GM21367 (cell line): ENCODE data around the gene RNF149.
"Not testable (repeated sequence)": the region's sequence is repeated elsewhere in the genome, so short reads cannot be mapped to it uniquely, and the experiment has no call there.

Experiments used
- ATAC-seq: cut with Tn5 transposase; IDR thresholded peaks from one replicate; pipeline ENCODE4 v1.9.1; 2021; ENCODE audit not compliant: unreplicated experiment

Gene RNF149, protein sequence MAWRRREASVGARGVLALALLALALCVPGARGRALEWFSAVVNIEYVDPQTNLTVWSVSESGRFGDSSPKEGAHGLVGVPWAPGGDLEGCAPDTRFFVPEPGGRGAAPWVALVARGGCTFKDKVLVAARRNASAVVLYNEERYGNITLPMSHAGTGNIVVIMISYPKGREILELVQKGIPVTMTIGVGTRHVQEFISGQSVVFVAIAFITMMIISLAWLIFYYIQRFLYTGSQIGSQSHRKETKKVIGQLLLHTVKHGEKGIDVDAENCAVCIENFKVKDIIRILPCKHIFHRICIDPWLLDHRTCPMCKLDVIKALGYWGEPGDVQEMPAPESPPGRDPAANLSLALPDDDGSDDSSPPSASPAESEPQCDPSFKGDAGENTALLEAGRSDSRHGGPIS

DNA sequence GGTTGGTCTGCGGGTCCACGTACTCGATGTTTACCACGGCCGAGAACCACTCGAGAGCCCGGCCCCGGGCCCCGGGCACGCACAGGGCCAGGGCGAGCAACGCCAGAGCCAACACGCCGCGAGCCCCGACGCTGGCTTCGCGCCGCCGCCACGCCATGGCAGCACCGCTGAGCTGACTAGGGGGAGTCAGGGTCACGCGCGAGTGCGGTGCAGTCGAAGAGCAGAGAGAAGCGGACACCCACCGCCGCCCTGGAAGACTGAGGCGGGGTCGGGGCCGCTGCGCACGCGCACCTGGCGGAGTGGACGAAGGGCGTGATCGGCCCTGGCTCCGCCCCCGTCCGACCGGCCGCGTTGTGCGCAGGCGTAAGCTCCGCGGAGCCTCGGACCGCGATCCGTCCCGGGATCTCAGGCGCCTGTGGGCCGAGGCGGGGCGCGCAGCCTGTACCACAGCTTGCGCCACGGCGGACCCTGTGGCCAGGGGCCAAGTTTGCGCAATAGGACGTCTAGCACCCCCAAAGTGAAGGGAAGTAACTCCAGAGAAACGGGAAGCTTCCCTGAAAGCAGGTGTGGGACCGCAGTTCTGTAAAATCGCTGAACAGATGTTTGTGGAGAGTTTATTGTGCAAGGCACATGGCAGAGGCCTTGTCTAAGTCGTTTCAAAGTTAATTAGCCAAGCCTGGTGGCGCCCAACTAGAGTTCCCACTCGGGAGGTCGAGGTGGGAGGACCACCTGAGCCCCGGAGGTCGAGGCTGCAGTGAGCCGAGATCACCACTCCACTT is at the start of gene RNF149:
Gene RNF149, minus strand, starts transcription at position 270 of the 779 bp plus-strand sequence. Its CDS starts 113 bp downstream, at position 157.
- ATAC-seq, result peak; percentile 51

DNA sequence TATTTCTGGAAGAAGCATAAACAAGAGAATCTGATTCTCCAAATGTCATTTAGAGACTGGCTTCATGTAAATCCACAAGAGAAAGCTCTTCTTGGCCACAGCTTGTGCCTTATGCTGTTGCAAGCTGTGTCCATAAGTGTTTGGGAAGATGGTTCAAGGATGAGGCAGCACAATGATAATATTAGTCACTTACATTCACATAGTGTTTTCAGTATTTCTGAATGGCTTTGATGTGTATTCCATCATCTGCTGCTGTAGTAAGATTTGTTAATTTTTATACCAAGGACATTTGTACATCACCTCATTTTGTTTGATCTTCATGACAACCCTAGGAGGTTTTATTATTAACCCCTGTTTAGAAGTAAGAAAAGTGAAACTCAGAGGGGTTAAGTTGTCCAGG is 48.9 kb upstream of the RNF149 start:
- no peak for ATAC-seq

DNA sequence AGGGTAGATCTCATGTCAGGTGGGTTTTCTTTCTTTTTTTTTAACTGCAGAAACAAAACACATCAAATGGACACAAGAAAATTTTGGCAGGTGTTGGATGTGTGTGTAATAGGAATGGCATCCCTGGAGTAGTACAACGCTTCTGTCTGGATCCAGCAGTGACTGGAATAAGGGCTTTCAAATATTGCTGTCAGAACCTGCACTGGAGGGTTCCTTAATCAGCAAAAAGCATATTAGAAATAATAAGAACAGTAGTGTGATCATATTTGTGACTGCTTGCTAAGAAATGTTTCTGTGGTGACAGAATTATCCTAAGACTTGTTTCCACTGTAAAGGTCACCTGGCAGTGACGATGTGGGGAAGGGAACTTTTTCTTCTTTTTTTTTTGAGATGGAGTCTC is 48.0 kb upstream of the RNF149 start:
- ATAC-seq, result no peak

DNA sequence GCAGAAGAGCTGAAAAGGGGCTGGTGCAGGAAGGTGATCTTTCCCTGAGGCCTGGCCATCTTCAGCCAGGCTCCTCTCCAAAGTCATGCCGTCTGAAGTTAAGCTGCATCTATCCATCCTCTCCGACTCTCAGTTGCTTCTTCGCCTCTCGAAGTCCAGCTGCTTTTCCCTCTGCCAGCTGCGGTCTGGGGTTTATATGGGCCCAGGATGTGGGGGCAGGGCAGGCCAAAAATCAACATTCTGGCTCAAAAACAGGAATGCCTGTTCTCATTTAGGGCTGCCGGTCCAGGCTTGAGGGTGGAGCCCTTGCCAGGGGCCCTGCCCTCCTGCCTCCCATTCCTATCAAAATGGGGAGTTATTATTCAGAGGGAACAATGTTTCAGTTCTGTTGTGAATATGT is 47.6 kb upstream of the RNF149 start:
- no peak for ATAC-seq

DNA sequence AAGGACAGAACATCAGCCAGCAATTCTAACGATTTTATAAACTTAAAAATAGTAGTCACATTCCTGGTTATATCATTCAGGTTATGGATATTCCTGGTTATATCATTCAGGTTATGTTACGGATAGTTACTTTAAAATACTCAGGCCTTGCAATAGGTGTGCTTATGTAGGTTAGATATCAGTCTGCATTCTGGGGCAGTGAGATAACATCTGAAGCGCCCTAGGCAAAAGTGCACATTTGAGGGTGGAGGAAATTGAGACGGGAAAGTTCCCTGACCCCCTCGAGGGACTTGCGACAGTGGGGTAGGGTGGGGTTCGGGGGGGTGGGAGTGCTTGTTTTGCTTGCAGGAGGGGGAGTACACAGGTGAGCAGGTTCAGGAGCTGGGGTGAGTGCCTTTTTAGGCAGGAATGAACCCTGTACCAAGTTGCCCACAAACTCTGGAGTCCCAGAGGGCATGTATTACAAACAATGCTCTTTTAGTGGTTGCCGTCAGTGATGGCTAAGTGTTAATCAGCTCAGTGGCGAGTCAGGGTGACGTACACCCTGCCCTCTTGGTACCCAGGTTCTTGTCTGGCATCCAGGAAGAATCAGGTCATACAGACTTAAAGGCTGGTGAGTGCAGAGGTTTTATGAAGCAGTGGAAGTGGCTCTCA is 47.0 kb upstream of the RNF149 start:
- ATAC-seq, result no peak

DNA sequence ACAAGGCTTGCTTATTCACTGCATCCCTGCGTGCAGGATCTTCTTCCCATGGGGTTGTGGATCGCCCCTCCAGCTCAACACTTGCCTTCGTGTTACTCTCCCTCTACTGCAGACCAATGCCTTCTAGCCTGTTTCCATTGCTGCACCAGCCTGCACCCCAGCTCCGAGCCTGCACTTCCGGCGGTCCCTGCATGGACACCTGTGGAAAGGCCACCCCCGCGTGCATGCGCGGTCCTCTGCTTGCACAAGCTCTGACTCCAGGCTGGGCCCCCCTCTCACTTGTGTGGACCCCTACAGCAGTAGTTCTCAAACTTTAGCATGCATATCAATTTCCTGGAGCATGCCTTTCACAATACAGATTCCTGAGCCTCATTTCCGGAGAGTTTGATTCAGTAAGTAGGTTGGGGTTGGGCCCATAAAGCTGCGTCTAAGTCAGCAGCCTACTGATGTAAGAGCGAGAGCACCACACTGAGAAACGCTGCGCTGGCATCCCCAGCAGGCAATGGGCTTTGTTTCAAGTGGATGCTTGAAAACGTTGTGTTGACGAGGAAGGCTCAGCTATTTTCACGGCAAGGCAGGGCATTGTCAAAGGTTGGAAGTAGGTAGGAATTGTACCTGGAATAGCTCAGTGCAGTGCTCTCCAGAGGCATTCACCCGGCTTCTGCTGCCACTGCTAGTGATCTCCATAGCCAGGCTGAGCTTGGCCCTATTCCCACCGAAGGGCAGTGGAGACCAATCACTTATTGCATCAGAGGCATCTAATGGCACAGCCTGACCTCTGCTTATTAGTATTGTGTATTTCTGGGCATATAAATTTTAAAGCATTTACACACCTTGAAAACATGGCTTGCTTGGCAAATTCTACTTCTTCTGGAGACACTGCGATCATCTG is 46.2 kb upstream of the RNF149 start:
- ATAC-seq, result no peak

DNA sequence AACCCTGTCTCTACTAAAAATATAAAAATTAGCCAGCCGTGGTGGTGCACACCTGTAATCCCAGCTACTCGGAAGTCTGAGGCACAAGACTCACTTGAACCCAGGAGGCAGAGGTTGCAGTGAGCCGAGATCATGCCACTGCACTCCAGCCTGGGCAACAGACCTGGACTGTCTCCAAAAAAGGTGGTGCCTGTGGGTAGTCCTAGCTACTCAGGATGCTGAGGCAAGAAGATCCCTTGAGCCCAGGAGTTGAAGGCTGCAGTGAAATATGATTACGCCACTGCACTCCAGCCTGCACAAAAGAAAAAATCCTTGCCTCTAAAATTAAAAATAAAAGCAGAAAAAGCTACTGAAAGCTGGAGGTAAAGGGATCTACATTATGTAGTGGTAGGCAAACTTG is 44.1 kb upstream of the RNF149 start:
- not testable (repeated sequence) for ATAC-seq

DNA sequence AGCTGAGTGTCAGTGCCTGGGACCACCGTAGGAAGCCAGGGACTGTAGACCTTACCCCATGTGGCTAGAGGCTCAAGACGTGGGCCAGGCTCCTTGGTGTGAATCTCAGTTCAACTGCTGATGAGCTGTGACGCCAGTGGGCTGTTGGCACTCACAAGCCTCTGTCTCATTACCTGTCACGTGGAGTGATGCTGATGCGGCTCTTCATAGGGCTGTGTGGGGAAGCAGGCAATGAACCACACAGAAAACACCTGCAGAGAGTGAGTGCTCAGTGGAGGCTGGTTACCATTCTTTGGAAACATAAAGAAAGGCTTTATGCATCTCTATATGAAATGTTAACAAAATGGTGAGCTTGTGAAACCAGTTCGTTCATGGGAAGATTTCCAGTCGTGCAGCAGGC is 42.7 kb upstream of the RNF149 start:
- ATAC-seq, result no peak

DNA sequence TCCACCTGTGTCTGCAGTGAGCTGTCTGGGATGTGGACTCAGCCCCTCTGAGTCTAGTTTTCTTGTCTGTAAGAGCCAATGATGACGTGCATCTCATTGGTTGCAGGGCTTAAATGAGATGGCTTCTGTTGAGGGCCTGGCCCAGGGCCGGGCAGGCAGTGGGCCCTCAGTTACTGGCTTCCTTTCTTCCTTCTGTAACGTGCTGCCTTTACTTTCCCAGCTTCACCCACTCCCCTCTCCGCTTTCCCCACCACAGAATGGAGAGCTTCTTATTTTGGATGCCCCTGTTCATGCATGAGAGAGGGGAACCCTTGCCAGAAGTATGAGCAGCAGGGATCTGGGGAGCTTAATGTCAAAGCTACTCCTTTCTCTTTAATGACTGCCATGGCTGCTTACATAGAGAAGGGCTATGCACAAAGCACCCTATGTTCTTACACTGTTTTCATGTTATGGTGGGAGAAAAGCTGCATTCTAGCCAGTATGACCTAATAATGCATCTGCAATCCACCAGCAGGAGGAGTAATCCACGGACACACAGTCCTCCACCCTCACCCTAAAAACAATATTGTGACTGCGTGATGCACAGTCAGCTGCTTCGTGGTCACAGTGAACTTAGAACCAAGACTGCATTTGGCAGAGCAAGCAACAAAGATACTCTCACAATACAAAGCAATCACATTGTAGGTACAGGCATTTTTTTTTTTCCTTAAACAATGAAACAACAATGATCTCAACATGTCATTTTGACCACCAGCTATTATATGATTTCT is 41.6 kb upstream of the RNF149 start:
- no peak for ATAC-seq

DNA sequence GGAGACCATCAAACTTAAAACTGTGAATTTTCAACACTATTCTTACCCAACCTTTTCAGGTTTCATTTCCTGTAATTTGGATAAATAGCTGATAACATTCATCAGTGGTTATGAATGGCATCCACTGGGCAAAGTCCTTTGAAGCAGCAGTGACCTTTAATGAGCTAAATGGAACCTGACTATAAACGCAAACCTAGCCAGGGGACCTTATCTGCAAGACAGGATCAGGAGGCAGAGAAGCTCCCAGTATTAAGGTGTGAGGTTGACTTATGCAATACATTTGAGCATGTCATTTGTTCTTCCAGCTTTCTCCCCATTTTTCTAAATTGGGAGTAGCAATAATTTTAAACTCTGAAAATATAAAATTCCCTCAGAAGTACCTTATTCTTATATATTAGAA is 40.4 kb upstream of the RNF149 start:
- no peak for ATAC-seq

DNA sequence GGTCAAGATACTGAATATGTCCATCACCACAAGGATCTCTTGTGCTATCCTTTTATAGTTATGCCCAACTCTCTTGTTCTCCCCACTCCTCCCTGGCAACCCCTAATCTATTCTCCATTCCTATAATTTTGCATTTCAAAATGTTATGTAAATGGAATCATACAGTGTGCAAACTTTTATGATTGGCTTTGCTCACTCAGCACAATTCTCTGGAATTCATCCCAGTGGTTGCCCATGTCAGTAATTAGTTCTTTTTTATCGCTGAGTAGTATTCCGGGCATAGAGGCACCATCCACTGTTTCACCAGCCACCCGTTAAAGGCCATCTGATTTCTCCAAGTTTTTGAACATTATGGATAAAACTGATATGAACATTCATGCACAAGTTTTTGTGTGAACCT is 38.4 kb upstream of the RNF149 start:
- ATAC-seq, result no peak

DNA sequence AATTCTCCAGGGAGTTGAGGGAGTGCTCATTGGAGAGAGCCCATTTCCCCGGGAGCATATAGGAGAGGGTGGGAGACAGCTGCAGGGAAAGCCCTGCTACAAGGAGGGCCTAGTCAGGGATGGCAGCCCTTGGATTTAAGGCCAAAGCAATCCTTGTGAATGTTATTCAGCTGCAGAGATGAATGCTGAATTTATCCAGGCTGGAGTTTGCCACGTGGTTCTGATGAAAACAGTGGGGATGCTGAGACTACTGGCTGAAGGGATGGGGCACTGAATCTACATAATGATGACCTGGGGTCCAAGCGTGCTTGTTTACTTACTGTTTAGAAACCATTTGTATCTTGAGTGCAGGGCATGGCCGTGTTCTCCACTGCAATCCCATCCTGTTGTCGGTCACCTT is 35.6 kb upstream of the RNF149 start:
- ATAC-seq, result no peak

DNA sequence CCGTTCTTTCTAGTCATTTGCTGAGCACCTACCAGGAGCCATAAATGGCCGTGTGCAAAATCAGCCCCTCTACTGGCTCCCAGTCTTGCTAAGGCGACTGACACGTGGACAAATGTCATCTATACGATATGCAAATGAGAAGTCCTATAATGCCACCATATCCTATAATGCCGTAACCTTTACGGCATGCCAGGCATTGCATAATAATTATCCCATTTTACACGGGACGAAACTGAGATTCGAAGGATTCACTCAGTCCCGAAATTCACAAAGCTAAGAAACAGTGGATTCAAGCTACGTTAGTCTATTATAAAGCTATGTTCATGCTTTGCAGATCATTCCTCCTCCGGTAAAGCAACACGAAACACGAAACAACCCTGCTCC is 34.1 kb upstream of the RNF149 start:
- ATAC-seq, result no peak

DNA sequence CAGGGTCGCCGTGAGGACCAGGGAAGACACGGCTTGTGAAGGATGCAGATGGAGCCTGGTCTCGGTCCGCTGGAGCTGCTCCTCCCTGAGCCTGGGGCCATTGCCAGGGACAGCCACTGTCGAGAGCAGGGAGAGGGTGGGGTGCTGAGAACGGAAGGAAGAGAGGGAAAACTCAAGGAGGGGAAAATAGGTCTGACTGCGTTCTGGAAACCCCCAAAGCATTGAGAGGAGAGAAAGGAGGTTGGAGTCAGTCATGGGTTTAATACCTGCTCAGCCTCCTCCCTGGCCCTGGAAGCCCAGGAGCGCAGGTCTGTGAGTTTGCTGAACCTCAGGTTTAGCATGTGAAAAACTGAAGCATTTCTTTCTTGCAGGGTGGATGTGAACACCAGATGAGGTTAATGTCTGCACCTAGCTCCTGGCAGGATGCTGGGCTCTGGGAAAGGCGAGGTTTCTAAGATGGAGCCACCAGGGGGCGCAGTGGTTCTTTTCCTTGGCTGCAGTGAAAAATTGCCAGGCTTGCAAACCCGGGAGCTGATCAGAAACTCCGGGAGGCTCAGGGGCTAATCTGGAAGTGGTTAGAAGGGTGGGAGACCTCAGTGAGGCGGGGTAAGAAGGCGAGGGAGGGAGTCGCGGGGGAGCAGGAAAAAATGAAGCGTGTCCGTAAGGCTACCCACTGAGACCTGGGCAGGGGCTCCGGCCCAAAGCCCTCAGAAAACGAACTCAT is 33.6 kb upstream of the RNF149 start:
- ATAC-seq, result no peak

DNA sequence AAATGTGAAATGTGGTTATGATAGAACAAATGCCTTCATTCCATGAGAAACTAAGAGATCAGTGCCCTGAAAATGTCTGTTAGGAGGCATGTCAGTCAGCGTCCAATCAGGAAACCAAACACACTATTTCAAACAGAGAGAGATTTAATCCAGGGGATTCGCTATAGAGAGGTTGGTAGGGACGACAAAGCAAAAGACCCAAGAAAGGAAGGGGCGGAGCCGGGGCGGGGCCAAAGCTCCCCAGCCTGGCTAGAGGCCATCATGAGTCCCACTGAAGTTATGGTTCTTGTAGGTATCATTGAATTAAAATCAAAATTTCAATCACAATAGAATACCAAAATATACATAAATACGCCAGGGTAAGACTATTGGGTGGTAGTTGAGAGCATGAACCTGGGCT is 32.9 kb upstream of the RNF149 start:
- ATAC-seq, result no peak

DNA sequence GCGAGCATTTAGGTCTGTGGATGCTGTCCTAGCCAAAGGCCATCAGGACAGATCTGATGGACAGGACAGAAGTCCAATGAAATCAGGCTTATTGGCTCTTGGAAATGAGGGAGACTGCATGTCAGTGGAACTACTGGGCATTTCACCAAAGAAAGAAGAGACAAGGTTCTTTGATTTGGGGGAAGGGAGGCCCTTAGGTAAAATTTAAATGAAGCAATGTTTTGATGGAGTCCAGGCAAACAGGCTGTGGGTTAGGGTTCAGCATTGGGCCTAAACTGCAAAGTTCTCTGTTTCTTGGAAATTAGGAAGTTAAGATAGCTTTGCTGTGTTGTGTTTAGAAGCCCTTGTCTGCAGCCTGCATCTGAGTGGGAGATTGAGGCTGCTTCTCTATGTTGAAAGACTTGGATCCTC is 31.6 kb upstream of the RNF149 start:
- ATAC-seq, result no peak

DNA sequence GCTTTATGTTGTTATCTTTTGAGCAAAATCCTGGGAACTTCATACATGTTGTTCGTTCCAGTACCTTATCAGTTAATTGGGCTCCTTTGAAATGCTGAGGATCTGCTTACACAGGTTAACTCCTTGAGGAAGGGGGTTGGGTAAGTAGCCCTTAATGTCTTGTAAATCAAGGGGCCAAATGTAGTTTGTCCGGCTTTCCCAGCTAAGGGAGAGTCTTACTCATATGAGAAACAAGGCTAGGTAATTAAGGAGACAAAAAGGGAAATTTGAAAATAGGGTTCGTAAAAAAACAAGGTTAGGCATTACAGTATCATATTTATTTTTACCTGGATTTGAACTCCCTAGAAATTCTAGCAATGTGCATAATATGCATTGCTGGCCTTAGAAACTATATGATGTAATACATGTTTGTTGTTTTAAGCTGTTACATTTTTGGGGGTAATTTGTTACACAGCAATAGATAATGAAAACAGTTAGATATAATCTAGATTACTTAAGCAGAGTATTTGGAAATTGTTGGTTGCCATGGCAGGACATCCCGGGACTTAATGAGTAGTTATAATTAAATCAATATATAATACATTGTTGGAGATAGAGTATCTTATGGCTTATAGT is 30.9 kb upstream of the RNF149 start:
- ATAC-seq, result no peak

DNA sequence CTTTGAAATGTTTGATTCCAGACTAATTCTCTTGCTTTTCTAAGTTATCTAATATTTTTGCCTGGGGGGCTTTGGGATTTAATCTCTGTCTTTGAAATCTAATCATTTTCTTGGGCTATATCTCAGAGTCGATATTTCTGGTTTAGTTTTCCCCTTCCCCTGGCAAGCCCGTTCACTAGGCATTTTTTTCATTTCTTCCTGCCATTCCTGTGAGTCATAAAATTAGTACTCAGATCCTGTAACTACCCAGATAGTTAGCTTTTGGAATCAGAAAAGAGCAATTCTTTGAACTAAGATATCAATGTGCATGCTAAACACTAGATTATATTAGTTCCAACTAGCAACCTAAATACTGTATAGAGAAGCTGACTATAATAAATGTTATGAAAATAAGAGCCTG is 29.4 kb upstream of the RNF149 start:
- ATAC-seq, result no peak
